ENCODE data around the gene CLEC16A.

GRCh38 chr16:11181899-11182279 lies 237.5 kb downstream of the CLEC16A start:
- no peak for TF ChIP-seq POLR2A (IDR thresholded peaks at IDR 0.05; ENCODE audit: low read length)
- TF ChIP-seq GATA1 (IDR thresholded peaks at IDR 0.05; ENCODE audit: low read depth, low read length) = no peak
